HG03097 (cell line): ENCODE results near the gene LHFPL5.

ENCODE experiments used
- ATAC-seq: cut with Tn5 transposase; IDR thresholded peaks from one replicate; pipeline ENCODE4 v1.9.1; 2021; ENCODE audit not compliant: unreplicated experiment, low FRiP score

Gene LHFPL5

GRCh38 chr6:35804996-35805736, at the start of gene LHFPL5:
TSS of gene LHFPL5 (plus strand) at chr6:35805352. CDS start at chr6:35805671, 319 bp downstream.
- no peak for ATAC-seq

- no peak for ATAC-seq
Observed at GRCh38 chr6:35757456-35758123, 47.6 kb upstream of the LHFPL5 start.

GRCh38 chr6:35759426-35759825, 45.7 kb upstream of the LHFPL5 start:
- ATAC-seq: no peak

GRCh38 chr6:35765739-35766138, 39.4 kb upstream of the LHFPL5 start:
- no peak for ATAC-seq

- ATAC-seq: no peak
Observed at GRCh38 chr6:35769211-35769610, 35.9 kb upstream of the LHFPL5 start.

GRCh38 chr6:35771343-35771627, 33.9 kb upstream of the LHFPL5 start:
- no peak for ATAC-seq

- ATAC-seq: no peak
Observed at GRCh38 chr6:35774116-35774794, 30.9 kb upstream of the LHFPL5 start.

DNA sequence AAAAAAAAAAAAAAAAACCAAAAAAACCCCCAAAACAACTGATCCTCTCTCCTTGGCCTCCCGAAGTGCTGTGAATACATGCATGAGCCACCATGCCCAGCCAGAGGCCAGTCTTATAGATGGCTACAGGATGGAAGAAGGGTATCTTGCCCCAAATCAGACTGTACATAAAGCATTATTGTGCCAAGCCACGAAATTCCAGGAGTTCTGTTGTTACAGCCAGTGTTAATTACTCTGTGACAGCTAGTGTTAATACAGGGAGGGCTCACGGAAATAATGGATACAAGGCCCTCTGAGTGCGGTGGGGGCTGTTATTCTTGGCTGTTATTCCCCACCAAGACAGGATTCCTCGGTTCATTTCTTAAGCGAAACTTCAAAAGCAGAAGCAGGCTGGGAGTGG, 30.1 kb upstream of the LHFPL5 start:
- no peak for ATAC-seq

DNA sequence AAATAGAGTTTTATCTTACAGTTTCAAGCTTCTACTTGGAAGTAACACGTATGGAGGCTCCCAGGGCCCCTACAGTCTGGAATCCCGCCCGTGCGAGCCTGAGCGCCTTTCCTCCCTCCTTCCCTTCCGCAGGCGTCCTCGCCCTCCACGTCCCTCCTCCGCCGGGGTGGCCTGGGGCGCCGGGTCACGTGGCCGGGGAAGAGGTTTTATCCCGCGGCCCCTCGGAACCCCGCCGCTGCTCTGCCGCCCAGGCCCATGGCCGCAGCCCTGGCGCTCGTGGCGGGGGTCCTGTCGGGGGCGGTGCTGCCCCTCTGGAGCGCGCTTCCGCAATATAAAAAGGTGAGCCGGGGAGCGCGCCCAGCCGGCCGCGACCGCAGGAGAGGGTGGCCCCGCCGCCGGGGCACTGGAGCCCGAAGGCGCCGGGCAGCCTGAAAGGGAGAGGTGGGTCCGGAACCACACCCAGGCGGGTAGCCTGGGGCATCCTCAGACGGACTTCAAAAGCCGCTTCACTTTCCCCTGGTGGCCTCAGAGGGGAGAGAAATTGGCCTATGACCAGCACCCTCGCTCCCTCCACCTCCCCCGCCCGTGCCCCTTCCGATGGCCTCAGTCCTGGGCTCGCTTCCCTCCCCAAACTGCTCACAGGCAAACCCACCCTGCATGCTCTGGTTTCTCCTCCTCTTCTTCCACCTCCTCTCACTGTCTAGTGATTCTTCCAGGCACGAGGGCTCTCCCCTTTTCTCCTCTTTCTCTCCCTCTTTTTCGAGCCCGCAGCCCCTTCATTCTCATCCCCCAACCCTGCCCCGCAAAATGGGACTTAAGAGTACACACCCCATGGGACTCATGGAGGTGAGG, 28.6 kb upstream of the LHFPL5 start, which contains the start of gene CLPSL2:
TSS of gene CLPSL2 (plus strand) at position 235 of the 852 bp plus-strand sequence. CDS start at position 256, 21 bp downstream.
- ATAC-seq: no peak

DNA sequence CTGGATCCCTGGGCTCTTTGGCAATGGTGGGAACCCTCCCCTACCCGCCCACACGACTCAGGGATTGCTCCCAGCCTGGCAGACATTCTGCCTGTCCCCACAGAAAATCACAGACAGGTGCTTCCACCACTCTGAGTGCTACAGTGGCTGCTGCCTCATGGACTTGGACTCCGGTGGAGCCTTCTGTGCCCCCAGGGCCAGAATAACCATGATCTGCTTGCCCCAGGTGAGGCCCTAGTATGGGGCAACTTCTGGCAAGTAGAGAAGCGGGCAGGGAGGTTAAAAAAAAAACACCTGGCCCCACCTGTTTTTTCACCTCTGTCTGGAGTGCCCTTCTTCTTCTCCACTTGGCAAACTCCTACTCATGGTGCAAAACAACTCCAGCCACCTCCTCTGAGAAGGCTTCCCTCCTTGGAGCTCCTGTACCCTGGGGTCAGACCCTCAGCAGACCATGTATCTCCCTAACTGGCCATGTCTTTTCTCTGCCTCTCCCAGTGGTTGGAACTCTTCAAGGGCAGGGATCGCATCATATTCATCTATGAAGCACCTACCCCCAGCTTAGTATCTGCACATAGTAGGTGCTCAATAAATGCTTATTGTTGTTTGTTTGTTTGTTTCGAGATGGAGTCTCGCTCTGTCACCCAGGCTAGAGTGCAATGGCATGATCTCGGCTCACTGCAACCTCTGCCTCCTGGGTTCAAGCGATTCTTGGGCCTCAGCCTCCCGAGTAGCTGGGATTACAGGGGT, 27.6 kb upstream of the LHFPL5 start:
- ATAC-seq: no peak

DNA sequence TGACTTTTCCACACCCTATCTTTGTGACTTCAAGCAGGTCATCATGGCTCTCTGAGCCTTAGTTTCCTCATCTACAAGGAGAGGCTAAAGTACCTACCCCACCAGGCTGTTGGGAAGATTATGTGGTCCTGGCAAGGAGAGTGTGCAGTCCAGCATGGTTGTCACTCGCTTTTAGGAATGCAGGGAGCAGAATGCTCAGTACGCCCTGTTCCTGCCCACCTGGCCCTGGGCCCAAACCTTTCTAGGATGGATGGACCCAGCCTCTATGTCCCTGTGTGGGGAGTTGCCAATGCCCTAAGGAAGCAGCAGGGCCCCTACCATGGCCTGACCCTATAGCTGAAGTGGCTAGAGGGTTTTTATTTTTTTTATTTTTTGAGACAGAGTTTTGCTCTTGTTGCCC, 26.7 kb upstream of the LHFPL5 start:
- ATAC-seq: no peak

- no peak for ATAC-seq
Observed at GRCh38 chr6:35780719-35781118, 24.4 kb upstream of the LHFPL5 start, which contains the start of gene CLPSL1. TSS of gene CLPSL1 (plus strand) at chr6:35781019. CDS start at chr6:35781111, 92 bp downstream.

GRCh38 chr6:35781290-35781689, 23.9 kb upstream of the LHFPL5 start:
- ATAC-seq: no peak

GRCh38 chr6:35782424-35782823, 22.7 kb upstream of the LHFPL5 start:
- ATAC-seq: no peak

- ATAC-seq: no peak
Observed at GRCh38 chr6:35784200-35784599, 21.0 kb upstream of the LHFPL5 start.

GRCh38 chr6:35786272-35786671, 18.9 kb upstream of the LHFPL5 start:
- no peak for ATAC-seq

- ATAC-seq: no peak
Observed at GRCh38 chr6:35786810-35787209, 18.3 kb upstream of the LHFPL5 start.

DNA sequence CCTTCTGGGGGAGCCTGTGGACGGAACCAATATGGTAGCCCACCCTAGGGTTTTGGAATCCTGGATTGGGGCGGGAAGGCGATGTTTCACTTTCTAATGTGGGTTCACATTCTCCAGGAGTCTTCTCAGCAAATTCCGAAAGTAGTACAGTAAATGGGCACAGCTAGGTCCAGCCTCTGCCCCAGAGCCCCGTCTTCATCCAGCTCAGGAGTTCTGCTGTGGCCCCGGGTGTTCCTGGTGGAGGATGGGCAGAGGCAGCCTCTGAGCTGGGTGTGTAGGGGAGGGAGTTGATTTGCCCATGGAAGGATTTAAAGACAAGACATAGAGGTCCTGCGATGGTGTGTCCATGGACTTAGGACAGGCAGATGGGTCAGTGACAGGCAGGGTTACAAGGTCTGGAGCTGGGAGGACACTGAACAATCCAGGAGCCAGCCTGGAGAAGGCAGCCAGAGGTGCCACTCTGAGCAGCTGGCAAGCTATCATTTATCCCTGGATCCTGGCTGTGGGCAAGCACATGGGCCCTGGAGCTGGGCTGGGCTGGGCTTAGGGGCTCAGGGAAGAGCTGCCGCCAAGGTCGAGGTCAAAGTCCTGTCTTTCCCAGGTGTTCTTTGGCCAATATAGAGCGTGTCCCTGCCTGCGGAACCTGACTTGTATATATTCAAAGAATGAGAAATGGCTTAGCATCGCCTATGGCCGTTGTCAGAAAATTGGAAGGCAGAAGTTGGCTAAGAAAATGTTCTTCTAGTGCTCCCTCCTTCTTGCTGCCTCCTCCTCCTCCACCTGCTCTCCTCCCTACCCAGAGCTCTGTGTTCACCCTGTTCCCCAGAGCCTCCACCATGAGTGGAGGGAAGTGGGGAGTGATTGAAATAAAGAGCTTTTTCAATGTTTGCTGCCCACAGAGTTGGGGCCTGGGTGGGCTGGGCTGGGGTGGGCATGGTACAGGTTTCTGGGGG, 17.6 kb upstream of the LHFPL5 start:
- ATAC-seq: no peak

DNA sequence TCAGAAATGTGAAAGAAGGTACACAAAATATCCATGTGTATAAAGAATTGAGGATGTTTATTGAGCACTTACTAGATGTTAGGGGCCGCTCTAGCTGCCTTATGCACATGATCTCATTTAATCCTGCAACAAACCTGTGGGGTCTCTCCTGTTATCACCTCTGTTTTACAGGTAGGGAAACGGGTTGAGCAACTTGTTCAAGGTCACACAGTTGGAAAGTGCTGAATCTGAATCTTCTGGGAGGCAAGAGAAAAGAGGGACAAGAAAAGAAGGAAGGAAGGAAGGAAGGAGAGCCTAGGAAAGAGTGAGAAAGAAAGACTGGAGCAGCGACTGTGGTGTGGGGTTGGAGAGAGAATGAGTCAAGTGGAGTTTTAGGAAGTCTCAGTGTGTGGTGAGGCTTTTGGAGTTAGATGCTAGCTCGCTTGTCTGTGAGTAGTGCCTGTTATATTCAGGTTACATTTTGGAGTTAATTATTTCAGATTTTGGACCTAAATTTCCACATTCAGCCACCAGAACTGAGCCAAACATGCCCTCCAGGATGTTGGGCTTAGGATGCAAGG, 16.6 kb upstream of the LHFPL5 start:
- no peak for ATAC-seq
